SH-SY5Y (cell line): Measurements from ENCODE around the gene ADPRHL1.

Experiments
- GATA2 ChIP-seq: IDR thresholded peaks from 2 replicates; pipeline ENCODE4 v1.6.1; 2011; ENCODE audit warnings: mild to moderate bottlenecking, low read depth, low read length
- GATA3 ChIP-seq: IDR thresholded peaks from 2 replicates; pipeline ENCODE4 v1.6.1; 2011; ENCODE audit warnings: low read depth, mild to moderate bottlenecking, low read length, moderate library complexity

DNA sequence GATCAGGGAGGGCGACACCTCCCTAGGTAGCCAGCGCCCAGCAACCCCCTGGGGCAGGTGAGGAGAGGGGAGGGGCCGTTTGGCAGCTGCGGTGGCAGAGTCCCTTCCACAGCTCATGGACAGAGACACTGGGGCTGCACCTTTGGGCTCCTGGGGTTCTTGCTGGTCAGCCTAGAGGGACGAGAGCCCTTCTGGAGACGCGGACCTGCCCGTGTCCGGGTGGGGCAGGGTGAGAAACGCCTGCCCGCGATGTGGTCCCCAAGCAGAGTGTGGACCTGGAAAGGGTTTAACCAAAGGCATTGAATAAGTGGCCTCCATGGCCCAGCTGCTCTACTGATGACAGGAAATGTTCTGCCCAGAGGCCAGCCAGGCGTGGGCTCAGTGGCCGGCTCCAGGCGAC, 38.3 kb downstream of the ADPRHL1 start:
- TF ChIP-seq GATA2 (no peak), GATA3 (no peak)
